Testis (tissue), 5 donors: ENCODE results near the gene CCR7. TPM values are rescaled to one million over a fixed set of nuclear protein-coding genes. Genes with fewer than 3 reads are reported as not detected.

Experiments used
- DNase-seq: peaks from one replicate; pipeline ENCODE4 v3.0.0-alpha.2; 2019
- H3K27ac ChIP-seq, 2 donors: fragments of 200-600 bp; sonication (generic); one replicate each; pipeline ENCODE4 v1.5.1; 2019
- H3K27me3 ChIP-seq: fragments of 200-600 bp; sonication (generic); one replicate; pipeline ENCODE4 v1.5.1; 2019
- H3K36me3 ChIP-seq: fragments of 200-600 bp; sonication (generic); one replicate; pipeline ENCODE4 v1.5.1; 2017; ENCODE audit warnings: low read depth; ENCODE audit errors: missing control alignments
- H3K4me1 ChIP-seq: fragments of 200-600 bp; sonication (generic); one replicate; pipeline ENCODE4 v1.5.1; 2019
- H3K4me3 ChIP-seq, 2 donors: fragments of 200-600 bp; sonication (generic); one replicate each; pipeline ENCODE4 v1.5.1; 2017 to 2019
- H3K9me3 ChIP-seq: fragments of 200-600 bp; sonication (generic); one replicate; pipeline ENCODE4 v1.5.1; 2017
- CTCF ChIP-seq, 3 experiments: fragments of 450-650 bp in 2 of 3; fragments of 200-600 bp in 1 of 3; sonication (generic) in 1 of 3; IDR thresholded peaks; one replicate each; pipeline ENCODE4 v1.5.1; 2016 to 2019; ENCODE audit warnings: antibody characterized with exemption in 3 of 3, mild to moderate bottlenecking in 2 of 3, moderate library complexity in 1 of 3
- POLR2A ChIP-seq: fragments of 450-650 bp; IDR thresholded peaks from one replicate; pipeline ENCODE4 v1.6.1; 2017; ENCODE audit warnings: antibody characterized with exemption, mild to moderate bottlenecking, moderate library complexity
- WGBS, 2 donors: methylation state at CpG; one replicate each; pipeline ENCODE4 v1.1.5; 2018; 5-methylcytosine and 5-hydroxymethylcytosine counted together
- intact Hi-C: fragments of 100-400 bp; cut with DNase I; formaldehyde crosslinking; loops from one replicate; pipeline ENCODE4 v1.15.1; 2023; ENCODE audit warnings: low total_unique reads
- long read RNA-seq, 2 donors: transcript quantifications; one replicate each; lab custom pipeline, GENCODE V29; 2026
- polyA plus RNA-seq: library from polyadenylated mRNA; stranded (reverse); fragments of 350-450 nt; fragmentation: Illumina TruSeq; extraction: RNeasy Lipid Tissue Mini Kit (QIAGEN cat#74804); gene quantifications from one replicate; pipeline ENCODE4 v1.2.3, GENCODE V29; 2014; ENCODE audit warnings: low read depth, low replicate concordance; ENCODE audit not compliant: insufficient read depth
- total RNA-seq, 2 donors: library from RNA; depleted of rRNA; stranded (reverse); fragments of >200 nt; gene quantifications; one replicate each; pipeline ENCODE4 v1.2.3, GENCODE V29; 2016

Gene CCR7
- total RNA-seq (1 to 10 TPM in 1 of 2 donors, under 1 TPM in 1; 0.87 to 1.3 TPM), polyA plus RNA-seq (1.5 TPM)
- long read RNA-seq, donor 1: 0 reads
- long read RNA-seq, donor 2: 0 reads

GRCh38 chr17:40564883-40565768 lies at the start of gene CCR7:
Gene CCR7 (minus strand): TSS chr17:40565472. CDS start chr17:40565409, 63 bp downstream.
- Histone ChIP-seq H3K4me1 (peaks cover 7% of the 10 kb centered on the region), H3K27ac (no peak within 1 kb of the TSS), H3K36me3 (no peaks in the 10 kb centered on the region), H3K9me3 (no peaks in the 10 kb centered on the region), H3K4me3 (no peak within 1 kb of the TSS), H3K27me3 (no peaks in the 10 kb centered on the region)
- DNase-seq: no peak
- WGBS, 2 donors: 87 to 88% methylated on average over 12 of the region's 12 CpGs
- intact Hi-C loops: no loop called here
- TF ChIP-seq CTCF (IDR thresholded peaks at IDR 0.05): no peak
- no peak for TF ChIP-seq POLR2A

- Histone ChIP-seq H3K27ac (peak overlapping the region in 1 of 2 donors; percentile 70), H3K27me3 (no peaks in the 10 kb centered on the region), H3K4me3 (no peak overlapping the region), H3K4me1 (peaks cover 16% of the 10 kb centered on the region), H3K36me3 (no peaks in the 10 kb centered on the region), H3K9me3 (no peaks in the 10 kb centered on the region)
- WGBS, 2 donors: 77 to 89% methylated on average over 13 of the region's 13 CpGs
- no peak for TF ChIP-seq POLR2A
- TF ChIP-seq CTCF (IDR thresholded peaks at IDR 0.05): no peak
- intact Hi-C loops: no loop called here
- DNase-seq: no peak
Observed at GRCh38 chr17:40614431-40615067, 49.3 kb upstream of the CCR7 start.

DNA sequence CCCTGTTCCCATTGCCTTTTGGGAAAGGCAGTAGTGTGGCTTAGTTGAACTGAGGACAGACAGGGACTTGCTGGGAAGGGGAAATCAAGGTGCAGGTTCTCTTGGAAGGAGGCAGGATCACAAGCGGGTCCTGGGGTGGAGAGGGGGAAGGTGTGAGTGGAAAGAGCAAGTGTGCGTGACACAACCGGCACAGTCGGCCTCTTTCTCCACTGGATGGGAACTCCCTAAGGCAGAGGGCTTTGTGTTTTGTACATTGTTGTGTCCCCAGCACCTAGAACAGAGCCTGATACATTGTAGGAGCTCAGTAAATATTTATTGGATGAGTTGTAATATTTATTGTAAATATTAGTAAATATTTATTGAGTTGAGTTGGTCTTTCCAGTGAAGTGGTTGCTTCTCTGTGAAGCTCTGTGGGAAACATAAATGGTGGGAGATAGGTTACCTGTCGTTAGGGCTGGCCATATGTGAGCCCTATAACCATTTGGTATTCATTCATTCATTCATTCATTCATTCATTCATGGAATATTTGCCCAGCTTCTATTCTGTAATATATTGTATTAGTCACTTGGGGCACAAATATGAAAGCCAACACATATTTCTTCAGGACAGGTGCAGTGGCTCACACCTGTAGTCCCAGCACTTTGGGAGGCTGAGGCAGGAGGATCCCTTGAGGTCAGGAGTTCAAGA lies 48.3 kb upstream of the CCR7 start:
- 93 to 95% methylated on average over 5 of the region's 5 CpGs for WGBS, 2 donors
- no peaks in the 10 kb centered on the region for H3K27me3 ChIP-seq
- peaks cover 16% of the 10 kb centered on the region for H3K4me1 ChIP-seq
- H3K36me3 ChIP-seq: no peaks in the 10 kb centered on the region
- DNase-seq: no peak
- intact Hi-C loops: no loop called here
- H3K4me3 ChIP-seq: no peak overlapping the region
- no peak for TF ChIP-seq POLR2A
- no peak for TF ChIP-seq CTCF (IDR thresholded peaks at IDR 0.05)
- no peaks in the 10 kb centered on the region for H3K9me3 ChIP-seq
- H3K27ac ChIP-seq: no peak overlapping the region

GRCh38 chr17:40612599-40613244 lies 47.5 kb upstream of the CCR7 start:
- intact Hi-C loops: no loop called here
- H3K36me3 ChIP-seq: no peaks in the 10 kb centered on the region
- 88 to 89% methylated on average over 11 of the region's 11 CpGs for WGBS, 2 donors
- H3K27me3 ChIP-seq: no peaks in the 10 kb centered on the region
- H3K4me1 ChIP-seq: peaks cover 16% of the 10 kb centered on the region
- TF ChIP-seq CTCF (IDR thresholded peaks at IDR 0.05) (no peak), POLR2A (no peak)
- no peak overlapping the region for H3K27ac ChIP-seq
- no peak for DNase-seq
- H3K4me3 ChIP-seq: no peak overlapping the region
- H3K9me3 ChIP-seq: no peaks in the 10 kb centered on the region
